Thoracic aorta (tissue), 2 donors: ENCODE measurements around the gene STT3B. TPM values are rescaled to one million over a fixed set of nuclear protein-coding genes. Genes with fewer than 3 reads are reported as not detected.
A peak's percentile ranks its signal among the peaks of the same experiment; 100 is the strongest.

Experiments
- ATAC-seq: fragments of 150-250 bp; one replicate; pipeline ENCODE4 v1.8.0; 2017; ENCODE audit warnings: low read depth; ENCODE audit not compliant: insufficient number of reproducible peaks, low FRiP score
- DNase-seq: peaks from one replicate; pipeline ENCODE4 v3.0.0-alpha.2; 2020; ENCODE audit warnings: low spot score
- H3K27ac ChIP-seq, 2 donors: fragments of 200-600 bp; sonication (generic); 1 replicate in 1 of 2; 2 replicates in 1 of 2; pipeline ENCODE4 v1.5.1; 2016; ENCODE audit warnings: mild to moderate bottlenecking in 2 of 2, moderate library complexity in 2 of 2
- H3K27me3 ChIP-seq: fragments of 200-600 bp; sonication (generic); replicated peaks from 2 replicates; pipeline ENCODE4 v1.6.0; 2016; ENCODE audit warnings: mild to moderate bottlenecking; ENCODE audit not compliant: insufficient read depth
- H3K36me3 ChIP-seq: fragments of 200-600 bp; sonication (generic); one replicate; pipeline ENCODE4 v1.5.1; 2016
- H3K4me1 ChIP-seq, 2 donors: fragments of 200-600 bp; sonication (generic); 1 replicate in 1 of 2; 2 replicates in 1 of 2; pipeline versions ENCODE4 v1.5.1 to v1.6.0; 2016; ENCODE audit warnings: low read depth in 2 of 2, mild to moderate bottlenecking in 1 of 2; ENCODE audit not compliant: control insufficient read depth in 1 of 2
- H3K4me3 ChIP-seq: fragments of 200-600 bp; sonication (generic); 2 replicates; pipeline ENCODE4 v1.5.1; 2016; ENCODE audit warnings: mild to moderate bottlenecking
- H3K9me3 ChIP-seq: fragments of 200-600 bp; sonication (generic); 2 replicates; pipeline ENCODE4 v1.5.1; 2016
- total RNA-seq, 2 donors: library from RNA; depleted of rRNA; stranded (reverse); fragments of >200 nt; gene quantifications; one replicate each; pipeline versions ENCODE4 v1.1.0 to v1.2.3, GENCODE V29; 2016
- TF ChIP-seq, protein P1 (sequence below): fragments of 200-600 bp; sonication (generic); IDR thresholded peaks from one replicate; pipeline ENCODE4 v1.5.1; 2019; ENCODE audit warnings: antibody characterized with exemption

Gene STT3B
- total RNA-seq, 2 donors from 2014 or later, result 99.0 to 126 TPM

DNA sequence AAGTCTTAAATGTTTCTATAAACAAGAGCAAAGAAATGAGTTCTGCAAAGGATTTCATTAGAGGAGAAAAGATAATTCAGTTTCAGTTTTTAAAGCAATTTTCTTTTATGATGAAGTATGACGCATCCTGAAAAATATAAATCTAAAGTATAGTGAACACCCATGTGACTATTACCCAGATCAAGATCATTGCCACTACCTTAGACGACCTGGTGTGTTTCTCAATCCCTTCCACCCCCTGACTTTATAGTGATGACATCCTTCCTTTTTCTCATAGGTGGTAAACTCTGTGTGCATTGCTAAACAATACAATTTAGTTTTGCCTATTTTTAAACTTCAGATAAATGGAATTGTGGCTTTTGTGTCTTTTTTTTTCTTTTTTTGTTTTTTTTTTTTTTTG is 8.4 kb downstream of the STT3B start:
- H3K36me3 ChIP-seq, result no peaks in the 10 kb centered on the region
- no peak for DNase-seq
- peaks cover 32 to 60% of the 10 kb centered on the region in 2 donors for H3K4me1 ChIP-seq
- no peaks in the 10 kb centered on the region for H3K27me3 ChIP-seq
- no peaks in the 10 kb centered on the region for H3K9me3 ChIP-seq
- no peak for ATAC-seq
- no peak overlapping the region for H3K4me3 ChIP-seq
- TF ChIP-seq, protein P1, sequence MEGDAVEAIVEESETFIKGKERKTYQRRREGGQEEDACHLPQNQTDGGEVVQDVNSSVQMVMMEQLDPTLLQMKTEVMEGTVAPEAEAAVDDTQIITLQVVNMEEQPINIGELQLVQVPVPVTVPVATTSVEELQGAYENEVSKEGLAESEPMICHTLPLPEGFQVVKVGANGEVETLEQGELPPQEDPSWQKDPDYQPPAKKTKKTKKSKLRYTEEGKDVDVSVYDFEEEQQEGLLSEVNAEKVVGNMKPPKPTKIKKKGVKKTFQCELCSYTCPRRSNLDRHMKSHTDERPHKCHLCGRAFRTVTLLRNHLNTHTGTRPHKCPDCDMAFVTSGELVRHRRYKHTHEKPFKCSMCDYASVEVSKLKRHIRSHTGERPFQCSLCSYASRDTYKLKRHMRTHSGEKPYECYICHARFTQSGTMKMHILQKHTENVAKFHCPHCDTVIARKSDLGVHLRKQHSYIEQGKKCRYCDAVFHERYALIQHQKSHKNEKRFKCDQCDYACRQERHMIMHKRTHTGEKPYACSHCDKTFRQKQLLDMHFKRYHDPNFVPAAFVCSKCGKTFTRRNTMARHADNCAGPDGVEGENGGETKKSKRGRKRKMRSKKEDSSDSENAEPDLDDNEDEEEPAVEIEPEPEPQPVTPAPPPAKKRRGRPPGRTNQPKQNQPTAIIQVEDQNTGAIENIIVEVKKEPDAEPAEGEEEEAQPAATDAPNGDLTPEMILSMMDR, result no peak
- no peak overlapping the region for H3K27ac ChIP-seq

DNA sequence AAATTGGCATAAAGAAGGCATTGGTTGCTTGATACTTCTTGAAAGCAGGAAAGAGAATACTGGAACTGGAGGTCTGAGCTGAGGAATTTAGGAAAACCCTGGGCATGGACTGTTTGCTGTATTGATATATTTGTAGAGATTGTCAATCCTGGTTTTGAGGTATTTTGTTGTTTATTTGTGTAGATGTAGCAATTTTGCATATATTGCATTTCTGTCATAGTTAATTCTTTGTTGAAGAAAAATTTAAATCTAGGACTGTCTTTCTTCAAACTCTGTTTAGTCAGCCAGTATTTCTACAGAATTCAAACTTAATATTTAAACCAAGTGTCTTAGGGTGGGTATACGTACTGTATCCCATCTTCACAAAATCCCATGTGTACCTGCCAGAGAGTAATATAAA is 9.5 kb downstream of the STT3B start:
- no peak for DNase-seq
- H3K9me3 ChIP-seq, result no peaks in the 10 kb centered on the region
- no peak overlapping the region for H3K27ac ChIP-seq
- no peaks in the 10 kb centered on the region for H3K36me3 ChIP-seq
- TF ChIP-seq, protein P1, result no peak
- no peaks in the 10 kb centered on the region for H3K27me3 ChIP-seq
- H3K4me3 ChIP-seq, result no peak overlapping the region
- H3K4me1 ChIP-seq, result peaks cover 32 to 60% of the 10 kb centered on the region in 2 donors
- ATAC-seq, result no peak

DNA sequence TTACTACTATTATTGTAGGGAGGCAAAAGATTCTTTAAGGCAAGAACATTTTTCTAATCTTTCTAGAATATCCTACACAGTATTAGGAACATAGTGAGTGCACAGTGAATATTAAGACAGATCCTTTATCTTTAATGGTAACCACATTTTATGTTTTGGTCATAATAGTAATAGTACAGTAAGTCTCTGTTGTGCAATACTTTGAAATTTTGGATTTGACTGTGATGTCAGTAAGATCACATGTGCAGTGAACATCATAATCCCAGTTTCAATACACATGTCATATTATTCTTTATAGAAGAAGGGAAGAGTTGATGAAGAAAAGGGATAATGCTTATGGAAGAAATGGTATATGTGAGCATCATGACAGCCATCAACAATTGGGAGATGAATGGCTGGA is 10.7 kb downstream of the STT3B start:
- Histone ChIP-seq H3K4me1 (peaks cover 34 to 59% of the 10 kb centered on the region in 2 donors), H3K27me3 (no peaks in the 10 kb centered on the region)
- TF ChIP-seq, protein P1, result no peak

DNA sequence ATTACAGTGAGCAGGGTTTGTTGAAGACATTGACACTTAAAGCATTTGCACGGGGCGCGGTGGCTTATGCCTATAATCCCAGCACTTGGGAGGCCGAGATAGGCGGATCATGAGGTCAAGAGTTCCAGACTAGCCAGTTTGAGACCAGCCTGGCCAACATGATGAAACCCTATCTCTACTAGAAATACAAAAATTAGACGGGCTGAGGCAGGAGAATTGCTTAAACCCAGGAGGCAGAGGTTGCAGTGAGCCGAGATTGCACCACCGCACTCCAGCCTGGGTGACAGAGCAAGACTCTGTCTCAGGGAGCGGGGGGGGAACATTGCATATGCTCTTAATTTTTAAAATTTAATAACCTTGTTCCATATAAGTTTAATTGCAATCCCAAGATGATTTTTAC is 11.9 kb downstream of the STT3B start:
- no peak overlapping the region for H3K4me3 ChIP-seq
- no peaks in the 10 kb centered on the region for H3K9me3 ChIP-seq
- ATAC-seq (no peak), DNase-seq (no peak)
- no peak overlapping the region for H3K27ac ChIP-seq
- TF ChIP-seq, protein P1, result no peak
- no peaks in the 10 kb centered on the region for H3K36me3 ChIP-seq
- peaks cover 43 to 60% of the 10 kb centered on the region in 2 donors for H3K4me1 ChIP-seq
- H3K27me3 ChIP-seq, result no peaks in the 10 kb centered on the region

More for the DNA sequence above, 10.7 kb downstream of the STT3B start:
- Histone ChIP-seq H3K4me3 (no peak overlapping the region), H3K9me3 (no peaks in the 10 kb centered on the region), H3K36me3 (no peaks in the 10 kb centered on the region), H3K27ac (no peak overlapping the region)
- ATAC-seq, result no peak
- DNase-seq, result no peak

DNA sequence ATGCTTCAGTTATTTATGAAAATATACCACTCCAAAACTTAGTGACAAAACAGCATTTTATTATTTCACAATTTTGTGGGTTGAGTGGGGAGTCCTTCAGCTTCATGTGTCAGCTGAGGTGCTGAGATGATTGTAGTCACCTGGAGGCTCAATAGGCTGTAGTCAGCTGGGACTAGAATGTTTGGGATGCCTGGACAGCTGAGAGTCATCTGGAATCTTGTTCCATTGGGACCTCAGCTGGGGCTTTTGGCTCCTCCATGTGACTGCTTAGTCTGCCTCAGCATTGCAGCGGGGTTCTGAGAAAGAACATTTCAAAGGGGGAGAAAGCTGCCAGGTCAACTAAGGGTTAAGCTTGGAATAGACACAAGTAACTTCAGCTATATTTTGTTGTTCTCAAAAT is 13.4 kb downstream of the STT3B start:
- no peaks in the 10 kb centered on the region for H3K36me3 ChIP-seq
- no peak overlapping the region for H3K4me3 ChIP-seq
- H3K27ac ChIP-seq, result peak overlapping the region in 1 of 2 donors; percentile 71
- DNase-seq, result no peak
- H3K27me3 ChIP-seq, result no peaks in the 10 kb centered on the region
- no peak for ATAC-seq
- H3K4me1 ChIP-seq, result peaks cover 42 to 70% of the 10 kb centered on the region in 2 donors
- no peaks in the 10 kb centered on the region for H3K9me3 ChIP-seq
- TF ChIP-seq, protein P1, result no peak
